SHP77 treated with DMSO at 0.1 percent for 48 hours (cell line): ENCODE measurements around the gene THEMIS2.
"Not testable (repeated sequence)": the region's sequence is repeated elsewhere in the genome, so short reads cannot be mapped to it uniquely, and the experiment has no call there.

Experiments used
- DNase-seq: peaks from one replicate; lab custom pipeline; 2025; lab: John Stamatoyannopoulos, UW

Gene THEMIS2

GRCh38 chr1:27862671-27863537, 9.4 kb upstream of the THEMIS2 start:
- no peak for DNase-seq

GRCh38 chr1:27863538-27863915, 8.8 kb upstream of the THEMIS2 start:
- DNase-seq, result no peak

- DNase-seq, result no peak
These were observed 8.0 kb upstream of the THEMIS2 start for GRCh38 chr1:27864264-27864895.

GRCh38 chr1:27865821-27866220, 6.5 kb upstream of the THEMIS2 start:
- DNase-seq, result no peak

- no peak for DNase-seq
These were observed 3.8 kb upstream of the THEMIS2 start for GRCh38 chr1:27868556-27868931.

- DNase-seq, result no peak
These were observed 3.2 kb upstream of the THEMIS2 start for GRCh38 chr1:27868932-27869718.

GRCh38 chr1:27869719-27870085, 2.6 kb upstream of the THEMIS2 start:
- DNase-seq, result no peak

- DNase-seq, result not testable (repeated sequence)
These were observed 1.3 kb upstream of the THEMIS2 start for GRCh38 chr1:27871076-27871475.

GRCh38 chr1:27872802-27873551, 633 bp downstream of the THEMIS2 start:
- DNase-seq, result peak; percentile 32

GRCh38 chr1:27873671-27874384, 1.5 kb downstream of the THEMIS2 start:
- no peak for DNase-seq

GRCh38 chr1:27876341-27877114, 4.2 kb downstream of the THEMIS2 start:
- DNase-seq, result no peak

GRCh38 chr1:27877115-27877416, 4.7 kb downstream of the THEMIS2 start:
- DNase-seq, result no peak

GRCh38 chr1:27878039-27878438, 5.7 kb downstream of the THEMIS2 start:
- DNase-seq, result no peak

- no peak for DNase-seq
These were observed 6.5 kb downstream of the THEMIS2 start for GRCh38 chr1:27878787-27879335.

GRCh38 chr1:27879374-27880082, 7.2 kb downstream of the THEMIS2 start:
- DNase-seq, result no peak

GRCh38 chr1:27882543-27882903, 10.2 kb downstream of the THEMIS2 start:
- DNase-seq, result no peak

- DNase-seq, result no peak
These were observed 11.2 kb downstream of the THEMIS2 start for GRCh38 chr1:27883536-27883935.

GRCh38 chr1:27884006-27884954, 11.9 kb downstream of the THEMIS2 start:
- no peak for DNase-seq

GRCh38 chr1:27885114-27885528, 12.8 kb downstream of the THEMIS2 start:
- DNase-seq, result no peak
